Measurements from ENCODE around the gene MAP2. TPM values are rescaled to one million over a fixed set of nuclear protein-coding genes. Genes with fewer than 3 reads are reported as not detected.

Gene MAP2
- total and polyA plus RNA-seq, 10 of the 15 experiments (the other 5 are each of a cell fraction or from before 2014, with no cell fraction given), result 0.01 TPM; not detected in 9

DNA sequence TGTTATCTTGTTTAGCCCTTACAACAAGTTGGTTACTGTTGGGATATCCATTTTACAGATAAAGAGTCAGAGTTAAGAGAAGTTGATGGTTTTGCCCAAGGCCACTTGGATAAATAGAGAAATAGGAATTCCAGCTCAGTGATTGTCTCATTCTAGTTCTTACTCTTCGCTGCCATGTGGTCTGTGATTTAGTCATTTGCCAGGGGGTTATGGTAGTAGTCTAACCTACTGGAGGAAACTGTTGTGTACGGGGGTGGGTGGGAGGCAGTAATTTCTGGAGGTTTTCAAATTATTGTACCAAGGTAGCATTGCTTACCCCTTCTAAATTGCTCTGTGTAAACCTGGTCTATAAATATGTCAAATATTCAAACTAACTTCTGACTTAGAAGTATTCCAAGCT is 110.4 kb downstream of the MAP2 start:
- no peaks in the 10 kb centered on the region for H4K20me1 ChIP-seq (ENCODE audit: control insufficient read depth, insufficient read depth)
- H3K4me3 ChIP-seq, result no peak overlapping the region
- no peak overlapping the region for H3K27ac ChIP-seq (ENCODE audit: control insufficient read depth, insufficient read depth)
- H2AFZ ChIP-seq (ENCODE audit: control insufficient read depth, low read depth, low read length), result no peak overlapping the region
- WGBS (ENCODE audit: insufficient coverage, insufficient replicate concordance, low lambda C conversion rate, missing lambda C conversion rate), result 8% methylated on average over 2 of the region's 2 CpGs
- CTCF ChIA-PET, result interaction anchor here (0.6 kb wide), 1 partner anchor 10 kb away, joined by 3 read pairs; no protein-coding TSS in a partner anchor
- H3K27me3 ChIP-seq (replicated peaks in 1 of 2; ENCODE audit: control insufficient read depth in 2 of 2, insufficient read depth in 2 of 2, low read length in 1 of 2), result no peaks in the 10 kb centered on the region
- BruUV-seq (replicated peaks), result no TSS peak
- H3K4me2 ChIP-seq (ENCODE audit: control insufficient read depth, insufficient read depth), result no peak overlapping the region
- DNase-seq (ENCODE audit: low read depth, low spot score) (no peak), ATAC-seq (no peak; the same call in 2 of the 3 replicates), FAIRE-seq (no peak)
- RAD21 ChIA-PET (ENCODE audit: unreplicated experiment), result no interaction called here
- in situ Hi-C loops (cut with MboI) (no loop called here), intact Hi-C loops (cut with micrococcal nuclease; ENCODE audit: unreplicated experiment) (no loop called here)
- H3K9me3 ChIP-seq (replicated peaks; ENCODE audit: control insufficient read depth, insufficient read depth, low read length), result no peaks in the 10 kb centered on the region
- H3K79me2 ChIP-seq (ENCODE audit: control insufficient read depth, insufficient read depth, low read length), result no peaks in the 10 kb centered on the region
- no peaks in the 10 kb centered on the region for H3K4me1 ChIP-seq (ENCODE audit: control insufficient read depth, insufficient read depth, low read length)
- POLR2A ChIA-PET, result no interaction called here
- SMC1A ChIA-PET (ENCODE audit: uncharacterized antibody, unreplicated experiment), result interaction anchor here (0.6 kb wide), 1 partner anchor 195 kb away, joined by 4 read pairs; no protein-coding TSS in a partner anchor
- no peak for TF ChIP-seq CHD4 (IDR thresholded peaks at IDR 0.05)
- peak; percentile 16; the same call in 1 of the 2 replicates for TF ChIP-seq RUNX3 (IDR thresholded peaks at IDR 0.05; ENCODE audit: low read length)
- H3K36me3 ChIP-seq (ENCODE audit: control insufficient read depth in 2 of 2, insufficient read depth in 2 of 2, low read length in 1 of 2), result no peaks in the 10 kb centered on the region
- no peak overlapping the region for H3K9ac ChIP-seq (ENCODE audit: control insufficient read depth, insufficient read depth, low read length)

DNA sequence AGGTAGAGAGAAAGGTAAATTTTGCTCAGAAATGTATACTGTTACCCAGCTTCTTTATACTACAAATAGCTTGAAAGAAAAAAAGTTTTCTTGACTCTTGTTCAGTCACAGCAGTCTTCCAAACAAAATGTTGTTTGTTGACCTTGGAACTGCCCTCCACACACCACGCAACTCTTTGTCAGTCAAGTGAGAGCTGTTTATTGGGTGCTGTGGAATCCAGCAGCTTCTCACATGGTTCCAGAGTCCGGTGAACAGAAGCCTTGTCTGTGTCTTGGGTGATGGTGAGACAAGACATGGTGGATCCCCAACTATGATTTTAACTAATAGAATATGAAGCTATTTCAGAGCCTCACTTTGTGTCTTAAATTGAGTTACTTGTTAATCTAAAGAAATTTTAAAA is 112.5 kb downstream of the MAP2 start:
- Histone ChIP-seq H3K36me3 (ENCODE audit: control insufficient read depth in 2 of 2, insufficient read depth in 2 of 2, low read length in 1 of 2) (no peaks in the 10 kb centered on the region), H3K4me3 (no peak overlapping the region), H2AFZ (ENCODE audit: control insufficient read depth, low read depth, low read length) (no peak overlapping the region), H3K9me3 (replicated peaks; ENCODE audit: control insufficient read depth, insufficient read depth, low read length) (no peaks in the 10 kb centered on the region), H3K27me3 (replicated peaks in 1 of 2; ENCODE audit: control insufficient read depth in 2 of 2, insufficient read depth in 2 of 2, low read length in 1 of 2) (no peaks in the 10 kb centered on the region), H3K4me2 (ENCODE audit: control insufficient read depth, insufficient read depth) (no peak overlapping the region), H3K9ac (ENCODE audit: control insufficient read depth, insufficient read depth, low read length) (no peak overlapping the region), H3K79me2 (ENCODE audit: control insufficient read depth, insufficient read depth, low read length) (no peaks in the 10 kb centered on the region), H3K4me1 (ENCODE audit: control insufficient read depth, insufficient read depth, low read length) (no peaks in the 10 kb centered on the region), H4K20me1 (ENCODE audit: control insufficient read depth, insufficient read depth) (no peaks in the 10 kb centered on the region), H3K27ac (ENCODE audit: control insufficient read depth, insufficient read depth) (no peak overlapping the region)
- ChIA-PET SMC1A (ENCODE audit: uncharacterized antibody, unreplicated experiment) (no interaction called here), RAD21 (ENCODE audit: unreplicated experiment) (no interaction called here), POLR2A (no interaction called here), CTCF (interaction anchor here (0.6 to 1.7 kb wide), 2 partner anchors 10 to 45 kb away, joined by 3 to 5 read pairs; no protein-coding TSS in a partner anchor)
- intact Hi-C loops (cut with micrococcal nuclease; ENCODE audit: unreplicated experiment) (no loop called here), in situ Hi-C loops (cut with MboI) (no loop called here)
- ATAC-seq, result no peak
- BruUV-seq (replicated peaks), result no TSS peak
- WGBS (ENCODE audit: insufficient coverage, insufficient replicate concordance, low lambda C conversion rate, missing lambda C conversion rate), result 29% methylated on average over 2 of the region's 2 CpGs
- DNase-seq (ENCODE audit: low read depth, low spot score), result no peak
- FAIRE-seq, result no peak
- TF ChIP-seq EGR1 (IDR thresholded peaks at IDR 0.05; ENCODE audit: borderline replicate concordance in 1 of 2, low read depth in 2 of 2, low read length in 2 of 2) (no peak), MYC (IDR thresholded peaks at IDR 0.05; ENCODE audit: insufficient read depth, insufficient read length, insufficient replicate concordance, low read length, severe bottlenecking) (no peak)
- TF ChIP-seq, protein P1, sequence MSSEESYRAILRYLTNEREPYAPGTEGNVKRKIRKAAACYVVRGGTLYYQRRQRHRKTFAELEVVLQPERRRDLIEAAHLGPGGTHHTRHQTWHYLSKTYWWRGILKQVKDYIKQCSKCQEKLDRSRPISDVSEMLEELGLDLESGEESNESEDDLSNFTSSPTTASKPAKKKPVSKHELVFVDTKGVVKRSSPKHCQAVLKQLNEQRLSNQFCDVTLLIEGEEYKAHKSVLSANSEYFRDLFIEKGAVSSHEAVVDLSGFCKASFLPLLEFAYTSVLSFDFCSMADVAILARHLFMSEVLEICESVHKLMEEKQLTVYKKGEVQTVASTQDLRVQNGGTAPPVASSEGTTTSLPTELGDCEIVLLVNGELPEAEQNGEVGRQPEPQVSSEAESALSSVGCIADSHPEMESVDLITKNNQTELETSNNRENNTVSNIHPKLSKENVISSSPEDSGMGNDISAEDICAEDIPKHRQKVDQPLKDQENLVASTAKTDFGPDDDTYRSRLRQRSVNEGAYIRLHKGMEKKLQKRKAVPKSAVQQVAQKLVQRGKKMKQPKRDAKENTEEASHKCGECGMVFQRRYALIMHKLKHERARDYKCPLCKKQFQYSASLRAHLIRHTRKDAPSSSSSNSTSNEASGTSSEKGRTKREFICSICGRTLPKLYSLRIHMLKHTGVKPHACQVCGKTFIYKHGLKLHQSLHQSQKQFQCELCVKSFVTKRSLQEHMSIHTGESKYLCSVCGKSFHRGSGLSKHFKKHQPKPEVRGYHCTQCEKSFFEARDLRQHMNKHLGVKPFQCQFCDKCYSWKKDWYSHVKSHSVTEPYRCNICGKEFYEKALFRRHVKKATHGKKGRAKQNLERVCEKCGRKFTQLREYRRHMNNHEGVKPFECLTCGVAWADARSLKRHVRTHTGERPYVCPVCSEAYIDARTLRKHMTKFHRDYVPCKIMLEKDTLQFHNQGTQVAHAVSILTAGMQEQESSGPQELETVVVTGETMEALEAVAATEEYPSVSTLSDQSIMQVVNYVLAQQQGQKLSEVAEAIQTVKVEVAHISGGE (CRISPR knock-in tag; IDR thresholded peaks at IDR 0.05), result no peak
- TF ChIP-seq, protein P2, sequence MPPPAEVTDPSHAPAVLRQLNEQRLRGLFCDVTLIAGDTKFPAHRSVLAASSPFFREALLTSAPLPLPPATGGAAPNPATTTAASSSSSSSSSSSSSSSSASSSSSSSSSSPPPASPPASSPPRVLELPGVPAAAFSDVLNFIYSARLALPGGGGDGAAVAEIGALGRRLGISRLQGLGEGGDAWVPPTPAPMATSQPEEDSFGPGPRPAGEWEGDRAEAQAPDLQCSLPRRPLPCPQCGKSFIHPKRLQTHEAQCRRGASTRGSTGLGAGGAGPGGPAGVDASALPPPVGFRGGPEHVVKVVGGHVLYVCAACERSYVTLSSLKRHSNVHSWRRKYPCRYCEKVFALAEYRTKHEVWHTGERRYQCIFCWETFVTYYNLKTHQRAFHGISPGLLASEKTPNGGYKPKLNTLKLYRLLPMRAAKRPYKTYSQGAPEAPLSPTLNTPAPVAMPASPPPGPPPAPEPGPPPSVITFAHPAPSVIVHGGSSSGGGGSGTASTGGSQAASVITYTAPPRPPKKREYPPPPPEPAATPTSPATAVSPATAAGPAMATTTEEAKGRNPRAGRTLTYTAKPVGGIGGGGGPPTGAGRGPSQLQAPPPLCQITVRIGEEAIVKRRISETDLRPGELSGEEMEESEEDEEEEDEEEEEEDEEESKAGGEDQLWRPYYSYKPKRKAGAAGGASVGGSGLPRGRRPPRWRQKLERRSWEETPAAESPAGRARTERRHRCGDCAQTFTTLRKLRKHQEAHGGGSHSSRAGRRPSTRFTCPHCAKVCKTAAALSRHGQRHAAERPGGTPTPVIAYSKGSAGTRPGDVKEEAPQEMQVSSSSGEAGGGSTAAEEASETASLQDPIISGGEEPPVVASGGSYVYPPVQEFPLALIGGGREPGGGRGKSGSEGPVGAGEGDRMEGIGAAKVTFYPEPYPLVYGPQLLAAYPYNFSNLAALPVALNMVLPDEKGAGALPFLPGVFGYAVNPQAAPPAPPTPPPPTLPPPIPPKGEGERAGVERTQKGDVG (CRISPR knock-in tag; IDR thresholded peaks at IDR 0.05), result no peak

All from GM12878 (cell line).